Duodenal mucosa (tissue), 2 donors: ENCODE measurements around the gene OR2AG2.
"Not testable (repeated sequence)": the region's sequence is repeated elsewhere in the genome, so short reads cannot be mapped to it uniquely, and the experiment has no call there.

Experiments used
- H3K27ac ChIP-seq: one replicate; pipeline ENCODE4 v1.7.0; 2013; ENCODE audit warnings: low read depth, low read length
- H3K27me3 ChIP-seq, 2 donors: one replicate each; pipeline ENCODE4 v1.7.0; 2013; ENCODE audit warnings: low read length in 2 of 2, control low read depth in 1 of 2; ENCODE audit not compliant: insufficient read depth in 2 of 2, control insufficient read depth in 1 of 2
- H3K36me3 ChIP-seq, 2 donors: one replicate each; pipeline ENCODE4 v1.7.0; 2013; ENCODE audit warnings: low read length in 2 of 2, control low read depth in 1 of 2; ENCODE audit not compliant: insufficient read depth in 2 of 2, control insufficient read depth in 1 of 2
- H3K4me1 ChIP-seq, 2 donors: one replicate each; pipeline ENCODE4 v1.7.0; 2013; ENCODE audit warnings: low read length in 2 of 2, control low read depth in 1 of 2; ENCODE audit not compliant: insufficient read depth in 2 of 2, control insufficient read depth in 1 of 2
- H3K4me3 ChIP-seq, 2 donors: one replicate each; pipeline ENCODE4 v1.7.0; 2013; ENCODE audit warnings: low read length in 2 of 2, low read depth in 1 of 2
- H3K9ac ChIP-seq, 2 donors: one replicate each; pipeline ENCODE4 v1.7.0; 2013; ENCODE audit warnings: low read length in 2 of 2, low read depth in 1 of 2
- H3K9me3 ChIP-seq, 2 donors: one replicate each; pipeline ENCODE4 v1.7.0; 2013; ENCODE audit warnings: low read length in 2 of 2, control low read depth in 1 of 2; ENCODE audit not compliant: control insufficient read depth in 1 of 2

OR2AG2 gene

DNA sequence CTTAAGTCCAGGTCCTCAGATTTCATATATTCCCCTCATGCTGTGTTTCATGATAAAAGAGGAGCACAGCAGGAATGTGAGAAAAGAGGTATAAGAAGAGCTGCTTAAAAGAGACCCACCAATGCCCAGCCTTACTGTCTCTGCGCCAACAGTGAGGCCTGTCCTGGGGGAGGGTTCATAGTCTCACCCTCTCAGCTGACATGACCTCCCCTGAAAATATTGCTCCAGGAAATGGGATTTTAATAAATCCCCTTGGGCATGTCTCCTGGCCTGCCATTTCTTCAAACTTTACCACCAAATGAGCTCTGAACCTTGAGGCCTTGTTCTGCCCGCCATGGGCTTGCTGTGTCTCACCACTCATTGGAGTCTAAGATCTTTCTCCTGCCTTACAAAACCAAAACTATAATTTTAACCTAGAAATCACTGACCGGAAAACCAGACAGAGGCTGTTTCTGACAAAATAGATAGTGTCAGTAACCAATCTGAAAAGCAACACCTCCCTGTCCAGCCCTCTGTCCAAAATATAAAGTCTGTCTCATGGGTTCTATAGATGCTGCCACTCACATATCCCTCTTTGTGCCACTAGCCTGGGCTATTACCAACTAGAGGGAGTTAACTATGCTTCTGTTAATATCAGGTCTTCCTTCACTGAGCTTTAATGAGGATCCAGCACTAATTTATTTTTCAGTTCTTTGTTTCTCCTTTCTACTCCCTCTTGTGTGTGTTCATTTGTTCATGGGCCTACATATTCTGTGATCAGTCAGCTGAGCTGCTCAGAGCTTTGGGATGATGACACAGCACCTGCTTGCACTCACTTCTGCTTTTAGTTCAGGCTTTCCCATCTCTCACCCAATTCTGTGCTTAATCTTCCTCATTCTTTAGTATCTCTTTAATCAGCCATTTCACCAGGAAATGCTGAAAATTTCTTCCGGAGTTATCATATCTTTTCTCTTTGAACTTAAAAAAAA is at the start of gene OR2AG2:
OR2AG2 (minus strand) TSS at position 51 of the 968 bp plus-strand sequence. CDS start 3,019 bp downstream, outside the sequence.
- H3K4me1 ChIP-seq: no peaks in the 10 kb centered on the region
- no peaks in the 10 kb centered on the region for H3K27me3 ChIP-seq
- no peak within 1 kb of the TSS for H3K9ac ChIP-seq
- H3K9me3 ChIP-seq: no peaks in the 10 kb centered on the region
- no peak within 1 kb of the TSS for H3K27ac ChIP-seq
- H3K36me3 ChIP-seq: no peaks in the 10 kb centered on the region
- no peak within 1 kb of the TSS for H3K4me3 ChIP-seq

DNA sequence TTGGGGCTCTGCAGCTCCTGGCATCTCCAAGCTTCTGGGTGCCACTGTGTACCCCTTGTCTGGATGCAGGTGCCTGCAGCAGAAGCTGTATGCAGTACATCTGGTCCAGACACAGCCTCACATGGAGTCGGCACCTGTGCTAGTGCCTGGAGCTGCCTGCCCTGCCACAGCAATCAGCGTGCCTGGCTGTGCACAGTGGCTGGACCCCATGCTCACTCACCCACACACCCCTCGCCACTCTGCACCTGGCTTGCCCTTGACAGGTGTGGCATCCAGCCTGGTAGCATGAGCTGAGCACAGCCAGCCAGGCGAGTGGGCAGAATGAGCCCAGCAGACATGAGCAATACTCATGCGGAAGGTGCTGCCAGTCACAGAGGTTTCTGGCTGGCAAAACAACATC is 47.2 kb upstream of the OR2AG2 start:
- Histone ChIP-seq H3K27ac (no peak overlapping the region), H3K4me1 (no peaks in the 10 kb centered on the region), H3K9me3 (no peaks in the 10 kb centered on the region), H3K9ac (no peak overlapping the region), H3K27me3 (no peaks in the 10 kb centered on the region), H3K36me3 (no peaks in the 10 kb centered on the region), H3K4me3 (no peak overlapping the region)

GRCh38 chr11:6817694-6818093 is 45.9 kb upstream of the OR2AG2 start:
- no peaks in the 10 kb centered on the region for H3K36me3 ChIP-seq
- H3K9me3 ChIP-seq: no peaks in the 10 kb centered on the region
- no peak overlapping the region for H3K27ac ChIP-seq
- no peaks in the 10 kb centered on the region for H3K4me1 ChIP-seq
- H3K4me3 ChIP-seq: no peak overlapping the region
- no peaks in the 10 kb centered on the region for H3K27me3 ChIP-seq
- H3K9ac ChIP-seq: no peak overlapping the region

DNA sequence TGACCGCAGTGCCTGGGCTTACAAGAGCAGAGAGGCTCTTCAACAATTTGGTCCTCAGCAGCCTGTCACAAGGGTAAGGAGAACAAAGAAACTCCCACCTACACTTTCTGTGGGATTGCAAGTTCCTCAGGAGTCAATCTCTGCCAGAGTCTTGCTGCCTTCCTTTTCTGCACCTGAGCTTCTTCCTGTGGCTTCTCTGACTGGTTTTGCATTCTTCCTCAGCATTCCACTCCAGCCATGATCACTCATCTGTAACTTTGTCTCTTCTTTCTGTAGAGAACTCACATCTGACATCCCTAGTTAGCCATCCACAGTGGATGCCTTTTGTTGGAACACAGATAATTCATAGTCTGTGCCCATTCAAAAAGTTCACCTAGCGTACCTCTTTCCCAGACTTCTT is 41.9 kb upstream of the OR2AG2 start:
- Histone ChIP-seq H3K4me1 (no peaks in the 10 kb centered on the region), H3K36me3 (no peaks in the 10 kb centered on the region), H3K9me3 (no peaks in the 10 kb centered on the region), H3K27me3 (no peaks in the 10 kb centered on the region), H3K9ac (no peak overlapping the region), H3K4me3 (no peak overlapping the region), H3K27ac (no peak overlapping the region)

DNA sequence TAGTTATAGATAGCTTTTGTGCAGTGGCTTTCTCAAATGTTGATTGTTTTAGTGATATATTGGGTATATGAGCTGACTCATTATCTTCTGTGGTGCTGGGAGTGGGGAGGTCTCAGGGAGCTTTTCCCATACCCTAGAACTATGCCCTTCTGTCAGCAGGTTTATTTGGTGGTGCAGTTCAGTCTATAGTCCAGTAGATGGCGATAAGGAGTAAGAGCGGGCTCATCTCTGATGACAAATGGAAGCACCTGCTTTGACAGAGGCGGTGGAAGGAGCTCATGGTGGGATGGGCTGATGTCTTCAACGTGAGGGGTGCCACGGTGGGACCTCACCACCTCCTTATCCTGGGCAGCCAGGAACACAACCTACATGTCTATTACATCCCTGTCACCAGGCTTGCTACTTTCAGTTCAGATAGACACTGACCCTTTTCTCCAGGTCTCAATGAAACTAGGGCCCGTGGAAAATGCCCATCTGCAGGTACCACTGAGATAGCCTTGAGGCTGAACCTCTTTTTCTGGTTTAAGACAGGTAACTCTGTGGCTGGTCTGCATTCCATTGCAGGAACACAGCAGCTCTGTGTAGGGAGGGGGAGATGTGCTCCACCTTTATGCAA is 40.7 kb upstream of the OR2AG2 start:
- no peak overlapping the region for H3K9ac ChIP-seq
- no peaks in the 10 kb centered on the region for H3K27me3 ChIP-seq
- no peaks in the 10 kb centered on the region for H3K36me3 ChIP-seq
- H3K4me1 ChIP-seq: no peaks in the 10 kb centered on the region
- H3K9me3 ChIP-seq: no peaks in the 10 kb centered on the region
- no peak overlapping the region for H3K4me3 ChIP-seq
- no peak overlapping the region for H3K27ac ChIP-seq

- not testable (repeated sequence) for H3K4me3 ChIP-seq, H3K27me3 ChIP-seq, H3K4me1 ChIP-seq, H3K27ac ChIP-seq, H3K9ac ChIP-seq, H3K36me3 ChIP-seq, H3K9me3 ChIP-seq
Measured at GRCh38 chr11:6801075-6801474, 29.3 kb upstream of the OR2AG2 start.

DNA sequence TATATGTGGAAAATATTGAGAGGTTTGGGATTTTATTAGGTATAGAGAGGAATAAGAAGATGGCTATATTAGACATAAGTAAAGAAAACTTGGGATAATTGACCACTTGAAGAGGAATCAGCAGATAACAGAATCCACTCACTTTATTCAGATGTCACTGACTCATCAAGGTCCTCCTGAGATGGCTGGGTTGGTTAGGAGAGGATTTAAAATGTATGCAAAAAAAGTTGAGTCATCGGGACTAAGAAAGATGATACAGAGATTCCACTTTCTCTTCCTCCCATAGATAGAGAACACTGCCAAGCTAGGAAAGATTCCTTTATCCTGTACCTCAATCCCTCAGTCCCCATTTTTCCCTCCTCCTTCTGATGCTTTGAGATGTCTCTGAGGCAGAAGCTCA is 27.6 kb upstream of the OR2AG2 start, which contains the start of gene OR6A2:
OR6A2 (minus strand) TSS at position 288 of the 400 bp plus-strand sequence. CDS start 3,981 bp downstream, outside the sequence.
- no peak within 1 kb of the TSS for H3K4me3 ChIP-seq
- no peaks in the 10 kb centered on the region for H3K27me3 ChIP-seq
- no peaks in the 10 kb centered on the region for H3K4me1 ChIP-seq
- H3K27ac ChIP-seq: no peak within 1 kb of the TSS
- H3K36me3 ChIP-seq: no peaks in the 10 kb centered on the region
- H3K9ac ChIP-seq: no peak within 1 kb of the TSS
- no peaks in the 10 kb centered on the region for H3K9me3 ChIP-seq

DNA sequence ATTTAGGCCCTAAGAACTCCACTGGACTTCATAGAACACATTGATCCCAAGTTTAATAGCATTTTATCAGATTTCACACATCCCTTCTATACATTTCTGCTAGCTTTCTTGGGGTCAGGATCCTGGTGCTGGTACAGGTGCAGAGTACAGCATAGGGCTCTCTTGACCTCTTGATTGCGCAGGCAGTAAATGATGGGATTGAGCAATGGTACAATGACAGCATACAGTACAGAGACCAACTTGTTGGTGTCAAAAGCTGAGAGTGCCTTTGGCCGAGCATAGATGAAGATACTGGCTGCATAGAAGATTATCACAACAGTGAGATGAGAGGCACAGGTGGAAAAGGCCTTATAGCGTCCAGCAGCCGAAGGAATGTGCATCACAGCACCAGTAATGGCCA is 22.9 kb upstream of the OR2AG2 start:
- no peaks in the 10 kb centered on the region for H3K4me1 ChIP-seq
- H3K27ac ChIP-seq: no peak overlapping the region
- H3K9ac ChIP-seq: no peak overlapping the region
- H3K9me3 ChIP-seq: no peaks in the 10 kb centered on the region
- H3K4me3 ChIP-seq: no peak overlapping the region
- H3K36me3 ChIP-seq: no peaks in the 10 kb centered on the region
- no peaks in the 10 kb centered on the region for H3K27me3 ChIP-seq

DNA sequence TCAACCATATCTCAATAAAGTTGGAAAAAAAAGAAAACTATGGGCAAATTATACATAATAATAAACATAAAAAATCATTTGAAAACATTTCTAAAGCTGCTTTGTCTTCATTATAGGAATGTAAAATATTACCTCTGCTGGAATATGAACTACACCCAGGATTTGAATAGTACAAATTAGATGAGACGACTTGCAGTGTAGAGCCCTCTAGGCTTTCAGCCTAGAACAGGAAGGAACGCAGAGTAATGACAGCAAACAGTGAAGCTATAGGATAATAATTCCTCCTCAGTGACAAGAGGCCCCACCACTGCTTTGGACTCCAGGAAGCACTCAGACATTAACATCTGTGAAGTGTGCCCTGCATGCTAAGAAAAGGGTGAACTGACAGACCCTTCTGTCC is 18.8 kb upstream of the OR2AG2 start:
- Histone ChIP-seq H3K4me1 (no peaks in the 10 kb centered on the region), H3K27ac (no peak overlapping the region), H3K9ac (no peak overlapping the region), H3K36me3 (no peaks in the 10 kb centered on the region), H3K9me3 (no peaks in the 10 kb centered on the region), H3K27me3 (no peaks in the 10 kb centered on the region), H3K4me3 (no peak overlapping the region)

DNA sequence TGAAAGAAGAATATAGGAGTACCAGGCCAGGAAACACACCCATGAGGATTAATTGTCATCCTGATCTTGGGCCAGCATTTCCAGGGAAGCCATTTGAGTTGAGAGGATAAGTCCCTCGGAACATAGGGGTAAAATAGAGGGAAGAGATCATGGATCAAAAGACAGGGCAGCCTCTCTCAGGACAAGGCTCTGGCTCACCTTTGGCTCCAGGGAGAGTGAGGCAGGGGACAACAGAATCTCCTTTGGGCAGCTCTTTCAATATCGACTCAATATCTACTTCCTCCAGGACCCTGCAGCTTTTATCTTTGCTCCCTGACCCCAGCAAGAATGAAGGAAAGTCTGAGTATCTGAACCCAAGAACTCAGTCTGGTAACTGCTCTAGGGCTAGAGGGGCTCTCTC is 10.9 kb upstream of the OR2AG2 start, which contains the start of gene OR2AG1:
OR2AG1 (plus strand) TSS at position 301 of the 400 bp plus-strand sequence. CDS start 2,018 bp downstream, outside the sequence.
- Histone ChIP-seq H3K9me3 (no peaks in the 10 kb centered on the region), H3K4me3 (no peak within 1 kb of the TSS), H3K27me3 (no peaks in the 10 kb centered on the region), H3K4me1 (no peaks in the 10 kb centered on the region), H3K9ac (no peak within 1 kb of the TSS), H3K27ac (no peak within 1 kb of the TSS), H3K36me3 (no peaks in the 10 kb centered on the region)
